SK-N-MC (cell line): Measurements from ENCODE around the gene RACGAP1.

ENCODE experiments used
- EZH2 ChIP-seq: fragments of 200-600 bp; sonication (generic); IDR thresholded peaks from one replicate; pipeline ENCODE4 v1.6.1; 2017; ENCODE audit warnings: antibody characterized with exemption
- POLR2AphosphoS5 ChIP-seq: IDR thresholded peaks from 2 replicates; pipeline ENCODE4 v1.6.1; 2012; ENCODE audit warnings: mild to moderate bottlenecking, low read depth, low read length, borderline replicate concordance

DNA sequence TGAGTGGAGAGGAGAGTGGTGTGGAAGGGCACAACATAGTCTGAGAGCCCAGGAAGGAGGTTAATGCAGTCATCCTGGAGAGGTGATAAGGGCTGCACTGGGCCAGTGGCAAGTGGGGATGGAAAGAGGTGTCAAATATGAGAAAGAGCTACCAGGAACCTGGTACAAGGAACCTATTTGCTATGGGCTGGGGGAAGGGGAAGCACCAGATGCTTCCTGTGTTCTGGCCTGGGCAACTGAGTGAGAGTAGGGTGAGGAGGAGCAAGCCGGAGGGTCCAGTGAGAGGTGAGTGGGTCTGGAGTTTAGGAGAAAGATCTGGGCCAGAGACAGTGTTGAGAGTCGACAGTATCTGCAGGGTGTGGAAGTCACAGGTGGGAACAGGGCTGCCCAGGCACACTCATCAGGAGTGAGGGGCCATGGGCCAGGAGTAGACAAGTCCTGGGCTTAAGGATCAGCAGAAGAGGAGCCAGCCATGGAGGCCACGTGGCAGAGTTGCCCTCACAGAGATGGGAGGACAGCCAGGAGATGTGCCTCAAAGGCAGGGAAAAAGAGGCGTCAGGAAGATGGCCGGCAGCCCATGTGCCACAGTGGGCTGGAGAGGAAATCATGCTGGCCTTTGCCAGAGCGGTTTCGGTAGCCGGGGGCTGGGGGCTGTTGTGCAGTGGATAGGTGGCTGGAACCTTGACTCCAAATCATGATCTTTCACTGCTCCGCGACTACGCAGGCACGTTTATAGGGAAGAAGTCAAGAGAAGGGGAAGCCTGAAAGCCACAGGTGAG lies 55.5 kb downstream of the RACGAP1 start:
- TF ChIP-seq POLR2AphosphoS5: no peak
- TF ChIP-seq EZH2: no peak
